Stimulated activated effector memory CD8-positive, alpha-beta T cell treated with anti-CD3 and anti-CD28 coated beads, Interleukin-12 subunit alpha, Interleukin-12 subunit beta, amount 100 ng/mL, for 72 hours (primary cell): Measurements from ENCODE around the gene MOB3A.
"Not testable (repeated sequence)": the region's sequence is repeated elsewhere in the genome, so short reads cannot be mapped to it uniquely, and the experiment has no call there.

Source experiments
- ATAC-seq: fragments of 150-1000 bp; cut with Tn5 transposase; 2 replicates; pipeline ENCODE4 v1.10.0; 2021
- DNase-seq, 2 donors: peaks; one replicate each; pipeline ENCODE4 v3.0.0; 2021 to 2022; ENCODE audit warnings: low spot score in 2 of 2
- H3K27ac Mint-ChIP-seq: one replicate; pipeline ENCODE4 v1.8.0; 2022; ENCODE audit warnings: mild to moderate bottlenecking, mixed read lengths
- H3K36me3 Mint-ChIP-seq: one replicate; pipeline ENCODE4 v1.8.0; 2022; ENCODE audit warnings: mild to moderate bottlenecking, mixed read lengths
- H3K4me1 Mint-ChIP-seq: one replicate; pipeline ENCODE4 v1.8.0; 2022; ENCODE audit warnings: mixed read lengths
- H3K4me3 Mint-ChIP-seq: one replicate; pipeline ENCODE4 v1.8.0; 2022; ENCODE audit warnings: mild to moderate bottlenecking, mixed read lengths
- H3K9me3 Mint-ChIP-seq: one replicate; pipeline ENCODE4 v1.8.0; 2022; ENCODE audit warnings: mixed read lengths

Gene MOB3A

DNA sequence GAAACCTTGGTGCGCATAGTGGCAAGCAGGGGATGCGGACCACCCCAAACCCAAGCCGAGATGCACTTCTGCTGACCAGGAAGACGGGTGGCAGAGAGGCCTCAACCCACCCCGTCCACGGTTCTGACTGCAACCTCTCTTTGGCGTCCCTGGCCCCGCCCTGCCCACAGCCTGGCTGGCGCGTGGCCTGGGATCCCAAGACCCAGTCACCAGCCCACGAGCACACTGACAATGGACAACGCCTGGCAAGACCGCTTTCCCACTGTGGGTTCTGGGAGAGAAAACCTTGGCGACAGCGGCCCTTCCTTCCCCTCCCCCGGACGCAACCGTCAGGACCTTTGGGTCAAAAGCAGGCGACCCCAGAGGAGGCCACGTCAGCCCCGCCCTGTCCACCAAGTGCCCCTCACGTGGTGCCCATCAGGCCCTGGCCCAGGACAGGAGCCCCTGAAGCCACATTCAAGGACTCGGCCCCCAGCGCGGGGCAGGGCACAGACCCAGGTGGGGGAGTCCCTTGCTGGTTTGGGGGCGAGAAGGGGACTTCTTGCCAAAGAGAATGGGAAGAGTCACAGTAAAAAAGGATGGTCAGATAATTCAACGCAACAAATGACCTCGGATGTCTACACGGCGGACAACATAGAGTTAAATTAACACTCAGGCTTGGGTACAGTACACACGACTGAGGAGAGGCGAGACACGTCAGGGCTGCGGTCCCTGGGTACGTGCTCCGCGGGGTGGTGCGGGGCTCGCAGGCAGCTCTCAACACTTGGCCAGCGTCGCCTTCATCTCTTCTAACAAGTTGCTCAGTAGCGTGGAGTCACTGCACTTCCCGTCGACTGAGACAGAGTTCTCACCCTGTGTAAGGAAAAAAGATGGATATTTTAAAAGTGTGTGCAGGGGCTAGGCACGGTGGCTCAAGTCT, 5.5 kb upstream of the MOB3A start:
- DNase-seq: no peak
- no peak for ATAC-seq
- Mint-ChIP-seq H3K4me3 (no peak overlapping the region), H3K9me3 (no peaks in the 10 kb centered on the region), H3K36me3 (peaks cover 57% of the 10 kb centered on the region), H3K4me1 (peaks cover 26% of the 10 kb centered on the region), H3K27ac (peak overlapping the region; percentile 29)

GRCh38 chr19:2100719-2101061, 4.6 kb upstream of the MOB3A start:
- Mint-ChIP-seq H3K4me1 (peaks cover 26% of the 10 kb centered on the region), H3K4me3 (no peak overlapping the region), H3K9me3 (no peaks in the 10 kb centered on the region), H3K36me3 (peaks cover 53% of the 10 kb centered on the region), H3K27ac (no peak overlapping the region)
- DNase-seq (no peak), ATAC-seq (no peak)

DNA sequence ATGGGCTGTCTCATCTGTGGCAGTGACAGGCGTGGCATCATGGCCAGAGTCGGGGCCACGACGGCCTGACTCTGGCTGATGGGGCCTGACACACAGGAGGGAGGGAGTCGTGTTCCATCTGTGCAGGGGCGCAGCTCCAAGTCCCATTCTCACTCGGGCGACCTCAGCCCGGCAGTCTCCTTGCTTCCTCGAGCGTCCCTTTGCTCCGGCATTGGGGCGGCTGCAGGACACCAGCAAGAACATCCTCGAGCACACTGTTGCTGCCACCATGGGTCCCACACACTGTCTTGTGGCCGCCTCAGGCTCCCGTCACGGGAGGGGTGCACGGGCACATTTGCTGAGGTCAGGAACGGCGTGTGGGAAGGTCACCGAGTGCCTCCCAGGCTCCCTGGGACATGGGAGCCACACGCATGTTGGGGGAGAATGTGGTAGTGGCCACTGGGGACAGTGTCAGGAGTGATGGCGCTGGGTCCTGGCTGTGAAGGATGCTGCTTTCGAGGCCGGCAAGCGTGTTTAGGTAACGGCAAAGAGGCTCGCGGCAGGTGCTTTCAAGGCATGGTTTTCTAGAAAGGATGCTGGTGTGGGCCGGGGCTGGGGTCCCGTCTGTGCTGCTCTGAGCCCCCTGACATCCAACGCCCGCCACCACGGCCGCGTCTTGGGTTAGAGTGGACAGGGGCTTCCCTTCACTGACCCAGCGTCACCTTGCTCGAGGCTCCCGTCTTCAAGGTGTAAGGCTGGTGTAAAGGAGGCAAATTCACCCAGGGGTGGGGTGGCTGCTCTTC, 4.0 kb upstream of the MOB3A start:
- DNase-seq (no peak), ATAC-seq (no peak)
- Mint-ChIP-seq H3K27ac (no peak overlapping the region), H3K4me1 (peaks cover 26% of the 10 kb centered on the region), H3K9me3 (no peaks in the 10 kb centered on the region), H3K36me3 (peaks cover 53% of the 10 kb centered on the region), H3K4me3 (no peak overlapping the region)

DNA sequence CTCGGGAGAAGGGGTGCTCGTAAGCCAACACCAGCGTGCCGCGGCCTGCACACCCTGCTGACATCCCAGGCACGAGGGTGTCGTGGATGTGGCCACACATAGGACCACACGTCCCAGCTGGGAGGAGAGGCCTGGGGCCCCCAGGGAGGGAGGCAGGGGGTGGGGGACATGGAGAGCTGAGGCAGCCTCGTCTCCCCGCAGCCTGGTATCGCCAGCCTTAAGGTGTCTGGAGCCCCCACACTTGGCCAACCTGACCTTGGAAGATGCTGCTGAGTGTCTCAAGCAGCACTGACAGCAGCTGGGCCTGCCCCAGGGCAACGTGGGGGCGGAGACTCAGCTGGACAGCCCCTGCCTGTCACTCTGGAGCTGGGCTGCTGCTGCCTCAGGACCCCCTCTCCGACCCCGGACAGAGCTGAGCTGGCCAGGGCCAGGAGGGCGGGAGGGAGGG, 3.0 kb upstream of the MOB3A start:
- DNase-seq (no peak), ATAC-seq (no peak)
- H3K27ac Mint-ChIP-seq: peak overlapping the region; percentile 8
- peaks cover 53% of the 10 kb centered on the region for H3K36me3 Mint-ChIP-seq
- H3K4me1 Mint-ChIP-seq: peaks cover 28% of the 10 kb centered on the region
- H3K9me3 Mint-ChIP-seq: no peaks in the 10 kb centered on the region
- no peak overlapping the region for H3K4me3 Mint-ChIP-seq

DNA sequence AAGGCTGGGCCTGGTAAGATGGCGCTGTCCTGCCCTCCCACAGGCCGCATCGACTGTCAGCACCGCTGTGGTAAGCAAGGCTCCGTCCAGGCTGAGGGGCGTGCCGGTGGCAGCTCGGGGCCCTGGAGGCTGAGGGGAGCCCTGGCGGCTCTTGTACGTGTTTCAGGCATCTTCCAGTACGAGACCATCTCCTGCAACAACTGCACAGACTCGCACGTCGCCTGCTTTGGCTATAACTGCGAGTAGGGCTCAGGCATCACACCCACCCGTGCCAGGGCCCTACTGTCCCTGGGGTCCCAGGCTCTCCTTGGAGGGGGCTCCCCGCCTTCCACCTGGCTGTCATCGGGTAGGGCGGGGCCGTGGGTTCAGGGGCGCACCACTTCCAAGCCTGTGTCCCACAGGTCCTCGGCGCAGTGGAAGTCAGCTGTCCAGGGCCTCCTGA, 1.8 kb upstream of the MOB3A start:
- peaks cover 56% of the 10 kb centered on the region for H3K36me3 Mint-ChIP-seq
- ATAC-seq: no peak

GRCh38 chr19:2097203-2097885, 1.2 kb upstream of the MOB3A start:
- H3K4me3 Mint-ChIP-seq: peak overlapping the region; percentile 98
- peaks cover 60% of the 10 kb centered on the region for H3K36me3 Mint-ChIP-seq
- no peaks in the 10 kb centered on the region for H3K9me3 Mint-ChIP-seq
- ATAC-seq (peak; percentile 1), DNase-seq (peak in 1 of 2 donors; percentile 18)
- peaks cover 38% of the 10 kb centered on the region for H3K4me1 Mint-ChIP-seq
- peak overlapping the region; percentile 76 for H3K27ac Mint-ChIP-seq

More for the DNA sequence above, 1.8 kb upstream of the MOB3A start:
- DNase-seq: no peak
- Mint-ChIP-seq H3K27ac (peak overlapping the region; percentile 8), H3K4me3 (peak overlapping the region; percentile 98), H3K4me1 (peaks cover 32% of the 10 kb centered on the region), H3K9me3 (no peaks in the 10 kb centered on the region)

- H3K27ac Mint-ChIP-seq: peak within 1 kb of the TSS; percentile 98
- ATAC-seq (peak; percentile 90), DNase-seq (peak; percentile 100)
- peaks cover 60% of the 10 kb centered on the region for H3K36me3 Mint-ChIP-seq
- no peaks in the 10 kb centered on the region for H3K9me3 Mint-ChIP-seq
- peaks cover 38% of the 10 kb centered on the region for H3K4me1 Mint-ChIP-seq
- H3K4me3 Mint-ChIP-seq: peak within 1 kb of the TSS; percentile 98
Measured at GRCh38 chr19:2096480-2097202, 515 bp upstream of the MOB3A start, which contains the start of gene IZUMO4. Gene IZUMO4, plus strand, starts transcription at chr19:2096915. Its CDS starts 31 bp downstream, at chr19:2096946.

- H3K4me1 Mint-ChIP-seq: peaks cover 70% of the 10 kb centered on the region
- ATAC-seq, H3K9me3 Mint-ChIP-seq, DNase-seq, H3K27ac Mint-ChIP-seq: not testable (repeated sequence)
- peak overlapping the region; percentile 98 for H3K4me3 Mint-ChIP-seq
- H3K36me3 Mint-ChIP-seq: peaks cover 90% of the 10 kb centered on the region
Measured at GRCh38 chr19:2091926-2092525, 4.1 kb downstream of the MOB3A start.

DNA sequence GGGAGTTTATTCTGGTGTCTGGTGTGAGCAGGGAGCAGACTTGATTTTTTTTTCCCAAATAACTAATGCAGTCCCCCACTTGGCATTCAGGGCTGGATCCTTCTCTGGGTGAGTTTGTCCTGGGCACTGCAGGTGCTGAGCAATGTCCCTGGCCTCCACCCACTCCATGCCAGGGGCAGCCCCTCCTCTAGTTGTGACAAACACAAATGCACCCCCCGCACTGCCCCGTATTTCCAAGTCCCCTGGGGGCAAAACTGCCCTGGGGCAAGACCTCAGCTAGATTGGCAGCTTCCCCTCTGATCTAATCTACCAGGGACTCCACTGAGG, 6.4 kb downstream of the MOB3A start:
- peak overlapping the region; percentile 96 for H3K4me3 Mint-ChIP-seq
- no peaks in the 10 kb centered on the region for H3K9me3 Mint-ChIP-seq
- peak; percentile 1 for ATAC-seq
- peaks cover 81% of the 10 kb centered on the region for H3K4me1 Mint-ChIP-seq
- H3K27ac Mint-ChIP-seq: peak overlapping the region; percentile 97
- no peak for DNase-seq
- peaks cover 98% of the 10 kb centered on the region for H3K36me3 Mint-ChIP-seq

DNA sequence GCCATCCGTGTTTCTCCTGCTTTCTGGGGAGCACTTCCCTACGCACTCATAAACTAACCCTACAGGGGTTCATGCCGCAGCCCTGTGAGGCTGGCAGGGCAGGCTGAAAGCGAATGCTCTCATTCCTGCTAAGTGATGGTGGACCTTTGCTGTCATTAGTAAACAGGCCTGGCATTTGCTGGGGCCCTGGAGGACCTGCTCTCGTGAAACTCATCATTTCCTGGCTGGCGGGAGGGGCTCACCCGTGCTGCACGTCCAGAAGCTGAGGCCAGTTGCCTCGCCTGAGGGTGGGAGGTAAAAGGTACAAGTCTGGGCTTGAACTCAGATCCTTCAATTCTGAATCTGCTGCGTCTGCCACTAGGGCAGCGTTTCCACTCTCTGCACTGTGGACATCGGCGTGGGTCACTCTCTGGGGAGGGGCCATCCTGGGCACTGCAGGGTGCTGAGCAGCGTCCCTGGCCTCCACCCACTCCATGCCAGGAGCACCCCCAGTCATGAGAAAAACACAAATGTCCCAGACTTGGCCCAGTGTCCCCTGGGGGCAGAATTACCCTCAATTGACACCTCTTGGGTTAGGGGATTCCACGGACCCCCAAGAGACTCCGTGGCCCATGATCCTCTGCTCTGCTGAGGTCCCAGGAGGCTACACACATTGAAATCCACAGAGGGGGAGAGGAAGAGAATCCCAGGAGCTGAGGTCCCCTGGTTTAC, 7.0 kb downstream of the MOB3A start:
- H3K4me1 Mint-ChIP-seq: peaks cover 76% of the 10 kb centered on the region
- H3K4me3 Mint-ChIP-seq: peak overlapping the region; percentile 96
- DNase-seq: no peak
- peak overlapping the region; percentile 97 for H3K27ac Mint-ChIP-seq
- no peaks in the 10 kb centered on the region for H3K9me3 Mint-ChIP-seq
- ATAC-seq: peak; percentile 2
- peaks cover 98% of the 10 kb centered on the region for H3K36me3 Mint-ChIP-seq

DNA sequence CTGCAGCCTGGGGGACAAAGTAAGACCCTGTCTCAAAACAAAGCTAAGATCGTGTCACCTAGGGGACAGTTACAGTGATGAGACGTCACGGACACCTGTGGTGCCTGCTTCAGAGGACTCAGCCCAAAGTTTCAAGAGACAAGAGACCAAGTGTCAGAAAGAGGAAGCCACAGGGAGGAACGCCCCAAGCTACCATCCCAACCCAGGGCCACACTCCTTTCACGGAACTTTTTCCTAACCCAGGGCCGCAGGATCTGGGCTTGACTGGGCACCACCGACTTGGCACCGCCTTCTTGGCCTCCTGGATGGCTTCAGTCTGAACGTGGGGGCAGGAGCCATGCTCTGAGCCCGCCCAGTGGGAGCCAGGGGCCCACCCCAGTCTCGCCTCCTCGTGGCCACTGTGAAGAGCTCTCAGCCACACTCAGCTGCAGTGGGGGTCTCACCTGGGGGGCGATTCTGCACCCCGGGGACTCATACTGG, 8.5 kb downstream of the MOB3A start:
- H3K4me3 Mint-ChIP-seq: peak overlapping the region; percentile 96
- H3K27ac Mint-ChIP-seq: peak overlapping the region; percentile 97
- peak; percentile 11 for ATAC-seq
- DNase-seq: no peak
- peaks cover 98% of the 10 kb centered on the region for H3K36me3 Mint-ChIP-seq
- H3K4me1 Mint-ChIP-seq: peaks cover 73% of the 10 kb centered on the region
- H3K9me3 Mint-ChIP-seq: no peaks in the 10 kb centered on the region

- H3K4me1 Mint-ChIP-seq: peaks cover 69% of the 10 kb centered on the region
- DNase-seq (peak in 1 of 2 donors; percentile 62), ATAC-seq (peak; percentile 36)
- peaks cover 98% of the 10 kb centered on the region for H3K36me3 Mint-ChIP-seq
- H3K27ac Mint-ChIP-seq: peak overlapping the region; percentile 97
- H3K4me3 Mint-ChIP-seq: peak overlapping the region; percentile 96
- not testable (repeated sequence) for H3K9me3 Mint-ChIP-seq
Measured at GRCh38 chr19:2086695-2087620, 9.2 kb downstream of the MOB3A start.
